Right lobe of liver (tissue), 4 donors: ENCODE results near the gene UBE2O.

Experiments used
- POLR2A ChIP-seq: fragments of 450-650 bp; IDR thresholded peaks from one replicate; pipeline ENCODE4 v1.6.1; 2017; ENCODE audit warnings: antibody characterized with exemption, mild to moderate bottlenecking
- TF ChIP-seq, protein P1 (sequence below), 4 donors: fragments of 200-600 bp in 3 of 4; fragments of 450-650 bp in 1 of 4; IDR thresholded peaks; one replicate each; pipeline versions ENCODE4 v1.5.1 to v1.8.0; 2016 to 2022; ENCODE audit warnings: antibody characterized with exemption in 4 of 4, mild to moderate bottlenecking in 2 of 4
- donor health status: DM: no; HTN: no; CAD: no.
- donor health status: DM: no; HTN: no; CAD: no.
- donor health status: DM: no; HTN: yes; CAD: no.

DNA sequence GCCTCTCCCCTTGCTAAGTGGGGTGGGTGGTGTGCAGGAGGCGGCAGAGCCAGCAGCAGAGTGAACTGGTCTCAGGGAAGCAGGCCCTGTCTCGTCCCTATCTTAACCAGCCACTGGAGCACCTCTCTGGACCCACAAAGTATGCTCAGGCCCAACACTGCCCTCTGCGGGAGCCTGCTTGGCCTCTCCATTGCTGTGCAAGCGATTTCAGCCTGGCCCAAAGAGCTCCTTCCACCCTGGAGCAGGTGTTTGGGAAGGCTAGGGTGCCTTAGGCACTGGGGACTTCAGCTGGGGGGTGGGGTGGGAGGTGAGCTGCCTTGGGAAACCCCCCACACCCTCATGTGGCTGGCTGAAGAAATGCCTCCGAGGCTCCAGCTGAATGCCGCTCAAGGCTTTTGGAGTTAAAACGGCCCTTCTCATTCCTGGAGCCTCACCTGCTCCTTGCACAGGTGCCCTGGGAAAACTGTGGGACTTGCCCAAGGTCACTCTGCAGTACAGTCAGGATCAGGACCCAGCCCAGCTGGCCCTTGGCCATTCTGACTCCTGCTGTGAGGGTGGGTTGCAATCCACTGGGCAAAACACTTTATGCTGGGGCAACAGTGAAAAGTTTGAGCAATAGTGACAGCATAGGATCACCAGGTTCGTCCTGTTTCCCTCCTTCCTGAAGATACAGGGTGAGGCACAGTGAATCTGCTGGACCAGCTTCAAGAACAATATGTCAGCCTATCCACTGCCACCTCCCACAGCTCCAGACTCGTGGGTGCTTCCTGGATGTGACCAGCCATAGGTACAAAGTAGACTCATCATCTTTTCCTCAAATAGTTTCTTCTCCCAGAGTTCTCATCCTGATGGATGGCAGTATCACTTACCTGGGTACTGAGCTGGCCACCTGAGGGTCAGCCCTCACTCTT lies 5.9 kb upstream of the UBE2O start:
- no peak for TF ChIP-seq POLR2A
- TF ChIP-seq, protein P1, sequence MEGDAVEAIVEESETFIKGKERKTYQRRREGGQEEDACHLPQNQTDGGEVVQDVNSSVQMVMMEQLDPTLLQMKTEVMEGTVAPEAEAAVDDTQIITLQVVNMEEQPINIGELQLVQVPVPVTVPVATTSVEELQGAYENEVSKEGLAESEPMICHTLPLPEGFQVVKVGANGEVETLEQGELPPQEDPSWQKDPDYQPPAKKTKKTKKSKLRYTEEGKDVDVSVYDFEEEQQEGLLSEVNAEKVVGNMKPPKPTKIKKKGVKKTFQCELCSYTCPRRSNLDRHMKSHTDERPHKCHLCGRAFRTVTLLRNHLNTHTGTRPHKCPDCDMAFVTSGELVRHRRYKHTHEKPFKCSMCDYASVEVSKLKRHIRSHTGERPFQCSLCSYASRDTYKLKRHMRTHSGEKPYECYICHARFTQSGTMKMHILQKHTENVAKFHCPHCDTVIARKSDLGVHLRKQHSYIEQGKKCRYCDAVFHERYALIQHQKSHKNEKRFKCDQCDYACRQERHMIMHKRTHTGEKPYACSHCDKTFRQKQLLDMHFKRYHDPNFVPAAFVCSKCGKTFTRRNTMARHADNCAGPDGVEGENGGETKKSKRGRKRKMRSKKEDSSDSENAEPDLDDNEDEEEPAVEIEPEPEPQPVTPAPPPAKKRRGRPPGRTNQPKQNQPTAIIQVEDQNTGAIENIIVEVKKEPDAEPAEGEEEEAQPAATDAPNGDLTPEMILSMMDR (IDR thresholded peaks at IDR 0.05): peak in 2 of 4 donors; percentile 24 to 39
